HG02623 (cell line): Measurements from ENCODE around the gene PTAR1.

ENCODE experiments used
- ATAC-seq: cut with Tn5 transposase; IDR thresholded peaks from one replicate; pipeline ENCODE4 v1.9.1; 2021; ENCODE audit warnings: moderate library complexity; ENCODE audit not compliant: unreplicated experiment

The PTAR1 gene

GRCh38 chr9:69674716-69675438 lies 84.9 kb downstream of the PTAR1 start:
- no peak for ATAC-seq

GRCh38 chr9:69674112-69674685 lies 85.6 kb downstream of the PTAR1 start:
- ATAC-seq = no peak

GRCh38 chr9:69673311-69673640 lies 86.5 kb downstream of the PTAR1 start:
- no peak for ATAC-seq

- ATAC-seq = peak; percentile 90
Measured at GRCh38 chr9:69672596-69673310, 87.1 kb downstream of the PTAR1 start.

- ATAC-seq = peak; percentile 39
Measured at GRCh38 chr9:69671879-69672595, 87.8 kb downstream of the PTAR1 start, which contains the start of gene APBA1. Gene APBA1, minus strand, starts transcription at chr9:69672371.

GRCh38 chr9:69671311-69671878 lies 88.4 kb downstream of the PTAR1 start:
- no peak for ATAC-seq

- no peak for ATAC-seq
Measured at GRCh38 chr9:69667306-69667705, 92.5 kb downstream of the PTAR1 start.

- ATAC-seq = no peak
Measured at GRCh38 chr9:69660304-69660703, 99.5 kb downstream of the PTAR1 start.
